ENCODE measurements around the gene DPM1. TPM values are rescaled to one million over a fixed set of nuclear protein-coding genes. Genes with fewer than 3 reads are reported as not detected.
A peak's percentile ranks its signal among the peaks of the same experiment; 100 is the strongest.

Gene DPM1
- polyA plus RNA-seq, 1 of the 3 experiments (the other 2 are of a cell fraction): 72.1 TPM

- no peak for TF ChIP-seq YY1 (IDR thresholded peaks at IDR 0.05; ENCODE audit: low read depth)
- no peak for TF ChIP-seq EP300 (IDR thresholded peaks at IDR 0.05; ENCODE audit: borderline replicate concordance in 1 of 2, low read depth in 1 of 2, low read length in 1 of 2)
- TF ChIP-seq NRF1 (IDR thresholded peaks at IDR 0.05; ENCODE audit: low read depth, low read length): no peak
- TF ChIP-seq CHD2 (IDR thresholded peaks at IDR 0.05; ENCODE audit: low read length, partially characterized antibody): no peak
- no peak for TF ChIP-seq RAD21 (IDR thresholded peaks at IDR 0.05; ENCODE audit: low read length)
Observed at GRCh38 chr20:50916934-50917333, 41.4 kb downstream of the DPM1 start (continued).

DNA sequence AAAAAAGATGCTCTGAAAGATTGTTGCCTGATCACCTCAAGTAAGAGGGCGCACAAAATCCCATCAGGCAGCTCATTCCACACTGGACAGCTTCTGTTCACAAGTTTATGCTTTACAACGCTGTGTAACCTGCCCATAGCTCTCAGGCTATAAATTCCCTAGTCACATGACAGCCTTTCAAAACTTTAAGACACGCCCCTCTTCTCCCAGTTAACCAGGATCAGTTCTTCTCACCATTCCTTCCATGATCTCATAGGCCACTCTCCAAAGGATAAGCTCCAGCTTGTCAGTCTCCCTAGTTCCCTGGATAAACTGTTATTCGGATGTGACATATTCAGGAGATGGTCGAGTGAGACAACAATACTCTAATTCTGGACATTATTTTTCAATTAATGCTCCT is 42.1 kb downstream of the DPM1 start:
- peaks cover 99% of the 10 kb centered on the region for H3K79me2 ChIP-seq (ENCODE audit: insufficient read depth)
- H3K36me3 ChIP-seq (replicated peaks in 1 of 2; ENCODE audit: control insufficient read depth in 1 of 2, insufficient read depth in 2 of 2, low read length in 1 of 2): peaks cover 31 to 34% of the 10 kb centered on the region in 2 experiments
- CTCF ChIA-PET: interaction anchor here (1.5 to 11.5 kb wide), 3 partner anchors 14 to 122 kb away, joined by 3 to 137 read pairs (median 32); partner anchors contain the start of genes ADNP and BCAS4
- H4K20me1 ChIP-seq (ENCODE audit: insufficient read depth): peaks cover 100% of the 10 kb centered on the region
- no peak overlapping the region for H2AFZ ChIP-seq (ENCODE audit: low read depth)
- TF ChIP-seq, protein P1, sequence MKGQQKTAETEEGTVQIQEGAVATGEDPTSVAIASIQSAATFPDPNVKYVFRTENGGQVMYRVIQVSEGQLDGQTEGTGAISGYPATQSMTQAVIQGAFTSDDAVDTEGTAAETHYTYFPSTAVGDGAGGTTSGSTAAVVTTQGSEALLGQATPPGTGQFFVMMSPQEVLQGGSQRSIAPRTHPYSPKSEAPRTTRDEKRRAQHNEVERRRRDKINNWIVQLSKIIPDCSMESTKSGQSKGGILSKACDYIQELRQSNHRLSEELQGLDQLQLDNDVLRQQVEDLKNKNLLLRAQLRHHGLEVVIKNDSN (IDR thresholded peaks at IDR 0.05; ENCODE audit: borderline replicate concordance, low read depth): peak; percentile 74
- TF ChIP-seq, protein P2, sequence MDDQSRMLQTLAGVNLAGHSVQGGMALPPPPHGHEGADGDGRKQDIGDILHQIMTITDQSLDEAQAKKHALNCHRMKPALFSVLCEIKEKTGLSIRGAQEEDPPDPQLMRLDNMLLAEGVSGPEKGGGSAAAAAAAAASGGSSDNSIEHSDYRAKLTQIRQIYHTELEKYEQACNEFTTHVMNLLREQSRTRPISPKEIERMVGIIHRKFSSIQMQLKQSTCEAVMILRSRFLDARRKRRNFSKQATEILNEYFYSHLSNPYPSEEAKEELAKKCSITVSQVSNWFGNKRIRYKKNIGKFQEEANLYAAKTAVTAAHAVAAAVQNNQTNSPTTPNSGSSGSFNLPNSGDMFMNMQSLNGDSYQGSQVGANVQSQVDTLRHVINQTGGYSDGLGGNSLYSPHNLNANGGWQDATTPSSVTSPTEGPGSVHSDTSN (IDR thresholded peaks at IDR 0.05): peak; percentile 47
- TF ChIP-seq FOXJ3 (CRISPR knock-in tag; IDR thresholded peaks at IDR 0.05) (no peak), GABPA (IDR thresholded peaks at IDR 0.05; ENCODE audit: low read depth) (no peak)
- TF ChIP-seq, protein P3, sequence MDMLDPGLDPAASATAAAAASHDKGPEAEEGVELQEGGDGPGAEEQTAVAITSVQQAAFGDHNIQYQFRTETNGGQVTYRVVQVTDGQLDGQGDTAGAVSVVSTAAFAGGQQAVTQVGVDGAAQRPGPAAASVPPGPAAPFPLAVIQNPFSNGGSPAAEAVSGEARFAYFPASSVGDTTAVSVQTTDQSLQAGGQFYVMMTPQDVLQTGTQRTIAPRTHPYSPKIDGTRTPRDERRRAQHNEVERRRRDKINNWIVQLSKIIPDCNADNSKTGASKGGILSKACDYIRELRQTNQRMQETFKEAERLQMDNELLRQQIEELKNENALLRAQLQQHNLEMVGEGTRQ (IDR thresholded peaks at IDR 0.05; ENCODE audit: borderline replicate concordance, low read depth, low read length): no peak
- POLR2A ChIA-PET: interaction anchor here (1.0 to 1.4 kb wide), 2 partner anchors 15 to 74 kb away, joined by 3 to 5 read pairs; partner anchors contain the start of gene ADNP
- H3K4me1 ChIP-seq (ENCODE audit: control insufficient read depth in 1 of 2, insufficient read depth in 2 of 2, low read depth in 1 of 2, low read length in 1 of 2): peaks cover 48 to 69% of the 10 kb centered on the region in 2 experiments
- DNase-seq: no peak
- H3F3A ChIP-seq (replicated peaks; ENCODE audit: insufficient read depth): peaks cover 67% of the 10 kb centered on the region
- H3K9me2 ChIP-seq: no peaks in the 10 kb centered on the region
- H3K27ac ChIP-seq (ENCODE audit: low read depth in 2 of 2, low read length in 1 of 2): peak overlapping the region; percentile 71
- H3K4me2 ChIP-seq: peak overlapping the region; percentile 44; the same call in 1 of the 2 replicates
- H3K27me3 ChIP-seq (ENCODE audit: insufficient read depth): no peaks in the 10 kb centered on the region
- H3K9ac ChIP-seq: no peak overlapping the region; the same call in 1 of the 2 replicates
- 62% methylated on average over 5 of the region's 5 CpGs for WGBS (ENCODE audit: low lambda C conversion rate)
- no peaks in the 10 kb centered on the region for H3K9me3 ChIP-seq
- H3K4me3 ChIP-seq (ENCODE audit: low read depth in 2 of 2, low read length in 1 of 2): no peak overlapping the region

- peaks cover 54 to 73% of the 10 kb centered on the region in 2 experiments for H3K4me1 ChIP-seq (ENCODE audit: control insufficient read depth in 1 of 2, insufficient read depth in 2 of 2, low read depth in 1 of 2, low read length in 1 of 2)
- 32% methylated on average over 3 of the region's 3 CpGs for WGBS (ENCODE audit: low lambda C conversion rate)
- peaks cover 100% of the 10 kb centered on the region for H4K20me1 ChIP-seq (ENCODE audit: insufficient read depth)
- POLR2A ChIA-PET: interaction anchor here (0.7 to 1.4 kb wide), 3 partner anchors 13 to 74 kb away, joined by 3 to 5 read pairs (median 3); partner anchors contain the start of gene ADNP
- H3F3A ChIP-seq (replicated peaks; ENCODE audit: insufficient read depth): peaks cover 76% of the 10 kb centered on the region
- peak overlapping the region; percentile 71 for H3K27ac ChIP-seq (ENCODE audit: low read depth in 2 of 2, low read length in 1 of 2)
- peak overlapping the region; percentile 22; the same call in 1 of the 2 replicates for H3K9ac ChIP-seq
- CTCF ChIA-PET: interaction anchor here (1.5 to 11.5 kb wide), 4 partner anchors 10 to 121 kb away, joined by 3 to 137 read pairs (median 18); partner anchors contain the start of genes ADNP and BCAS4
- no peaks in the 10 kb centered on the region for H3K9me3 ChIP-seq
- H3K27me3 ChIP-seq (ENCODE audit: insufficient read depth): no peaks in the 10 kb centered on the region
- H3K79me2 ChIP-seq (ENCODE audit: insufficient read depth): peaks cover 97% of the 10 kb centered on the region
- H3K4me2 ChIP-seq: peak overlapping the region; percentile 35; the same call in 1 of the 2 replicates
- peak; percentile 32 for DNase-seq
- no peaks in the 10 kb centered on the region for H3K9me2 ChIP-seq
- no peak overlapping the region for H3K4me3 ChIP-seq (ENCODE audit: low read depth in 2 of 2, low read length in 1 of 2)
- H2AFZ ChIP-seq (ENCODE audit: low read depth): no peak overlapping the region
- peaks cover 28 to 34% of the 10 kb centered on the region in 2 experiments for H3K36me3 ChIP-seq (replicated peaks in 1 of 2; ENCODE audit: control insufficient read depth in 1 of 2, insufficient read depth in 2 of 2, low read length in 1 of 2)
- TF ChIP-seq, protein P4, sequence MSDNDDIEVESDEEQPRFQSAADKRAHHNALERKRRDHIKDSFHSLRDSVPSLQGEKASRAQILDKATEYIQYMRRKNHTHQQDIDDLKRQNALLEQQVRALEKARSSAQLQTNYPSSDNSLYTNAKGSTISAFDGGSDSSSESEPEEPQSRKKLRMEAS (IDR thresholded peaks at IDR 0.05; ENCODE audit: low read depth): no peak
- TF ChIP-seq IRF3 (IDR thresholded peaks at IDR 0.05; ENCODE audit: low read depth, low read length) (no peak), CHD2 (IDR thresholded peaks at IDR 0.05; ENCODE audit: low read length, partially characterized antibody) (no peak), TCF12 (IDR thresholded peaks at IDR 0.05) (peak; percentile 63), NRF1 (IDR thresholded peaks at IDR 0.05; ENCODE audit: low read depth, low read length) (no peak), EP300 (IDR thresholded peaks at IDR 0.05; ENCODE audit: borderline replicate concordance in 1 of 2, low read depth in 1 of 2, low read length in 1 of 2) (0 out of 4 replicates have a peak, but pooled peaks of 1 of the 2 experiments have one; percentile 8), YY1 (IDR thresholded peaks at IDR 0.05; ENCODE audit: low read depth) (no peak), MEF2A (IDR thresholded peaks at IDR 0.05; ENCODE audit: borderline replicate concordance, low read depth) (no peak), NFIC (IDR thresholded peaks at IDR 0.05; ENCODE audit: borderline replicate concordance) (no peak), JUND (IDR thresholded peaks at IDR 0.05) (no peak), FOXJ3 (CRISPR knock-in tag; IDR thresholded peaks at IDR 0.05) (no peak), GABPA (IDR thresholded peaks at IDR 0.05; ENCODE audit: low read depth) (peak; percentile 17; the same call in 1 of the 2 replicates), RFX5 (IDR thresholded peaks at IDR 0.05; ENCODE audit: low read length) (no peak)
- TF ChIP-seq, protein P5, sequence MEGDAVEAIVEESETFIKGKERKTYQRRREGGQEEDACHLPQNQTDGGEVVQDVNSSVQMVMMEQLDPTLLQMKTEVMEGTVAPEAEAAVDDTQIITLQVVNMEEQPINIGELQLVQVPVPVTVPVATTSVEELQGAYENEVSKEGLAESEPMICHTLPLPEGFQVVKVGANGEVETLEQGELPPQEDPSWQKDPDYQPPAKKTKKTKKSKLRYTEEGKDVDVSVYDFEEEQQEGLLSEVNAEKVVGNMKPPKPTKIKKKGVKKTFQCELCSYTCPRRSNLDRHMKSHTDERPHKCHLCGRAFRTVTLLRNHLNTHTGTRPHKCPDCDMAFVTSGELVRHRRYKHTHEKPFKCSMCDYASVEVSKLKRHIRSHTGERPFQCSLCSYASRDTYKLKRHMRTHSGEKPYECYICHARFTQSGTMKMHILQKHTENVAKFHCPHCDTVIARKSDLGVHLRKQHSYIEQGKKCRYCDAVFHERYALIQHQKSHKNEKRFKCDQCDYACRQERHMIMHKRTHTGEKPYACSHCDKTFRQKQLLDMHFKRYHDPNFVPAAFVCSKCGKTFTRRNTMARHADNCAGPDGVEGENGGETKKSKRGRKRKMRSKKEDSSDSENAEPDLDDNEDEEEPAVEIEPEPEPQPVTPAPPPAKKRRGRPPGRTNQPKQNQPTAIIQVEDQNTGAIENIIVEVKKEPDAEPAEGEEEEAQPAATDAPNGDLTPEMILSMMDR (IDR thresholded peaks at IDR 0.05): no peak
Observed at GRCh38 chr20:50915424-50915823, 42.9 kb downstream of the DPM1 start.

Measured in SK-N-SH (cell line).